ENCODE results near the gene BMAL1. TPM values are rescaled to one million over a fixed set of nuclear protein-coding genes. Genes with fewer than 3 reads are reported as not detected.
A peak's percentile ranks its signal among the peaks of the same experiment; 100 is the strongest.

The BMAL1 gene
- total RNA-seq, 1 experiment from 2014 or later, result 12.2 TPM

DNA sequence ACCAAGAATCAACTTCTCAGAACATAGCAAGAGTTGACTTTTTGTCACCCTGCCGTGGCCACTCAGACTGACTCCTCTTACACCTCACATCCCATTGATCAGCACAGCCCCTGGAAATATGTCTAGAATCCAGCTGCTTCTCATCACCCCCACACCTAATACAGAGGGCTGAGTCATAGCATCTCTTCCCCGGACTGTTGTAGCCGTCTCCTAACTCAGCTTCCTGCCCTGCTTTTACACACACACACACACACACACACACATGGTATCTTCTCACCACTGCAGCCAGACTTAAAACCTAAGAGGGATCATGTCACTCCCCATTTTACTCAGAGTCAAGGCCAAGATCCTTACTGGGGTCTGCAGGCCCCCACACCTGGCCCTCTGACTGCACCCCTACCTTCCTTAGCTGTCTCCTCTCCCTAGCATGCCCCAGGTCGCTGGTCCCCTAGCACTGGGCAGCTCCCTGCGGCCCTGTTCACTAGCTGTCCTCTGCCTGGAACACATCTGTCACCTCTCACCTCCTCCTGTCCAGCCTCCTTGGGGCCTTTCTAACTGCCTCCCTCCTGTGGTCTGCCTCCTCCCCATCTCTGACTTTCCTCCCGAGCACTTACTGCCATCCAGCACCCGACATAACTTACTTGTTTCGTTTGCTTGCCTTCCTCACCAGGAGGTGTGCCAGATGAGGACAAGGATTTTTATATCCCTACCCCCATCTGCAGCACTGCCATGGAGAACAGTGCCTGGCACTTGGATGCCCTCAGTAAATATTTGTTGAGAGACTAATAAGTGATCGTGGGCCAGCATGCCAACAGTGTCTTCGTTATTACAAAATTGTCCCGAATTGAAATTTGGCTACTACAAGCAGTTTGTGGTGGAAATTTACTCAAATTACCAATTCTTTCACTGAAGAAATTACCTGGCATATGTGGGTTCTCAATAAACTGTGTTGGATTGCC, 61.9 kb downstream of the BMAL1 start:
- peak; percentile 92 for DNase-seq (ENCODE audit: low read depth)

DNA sequence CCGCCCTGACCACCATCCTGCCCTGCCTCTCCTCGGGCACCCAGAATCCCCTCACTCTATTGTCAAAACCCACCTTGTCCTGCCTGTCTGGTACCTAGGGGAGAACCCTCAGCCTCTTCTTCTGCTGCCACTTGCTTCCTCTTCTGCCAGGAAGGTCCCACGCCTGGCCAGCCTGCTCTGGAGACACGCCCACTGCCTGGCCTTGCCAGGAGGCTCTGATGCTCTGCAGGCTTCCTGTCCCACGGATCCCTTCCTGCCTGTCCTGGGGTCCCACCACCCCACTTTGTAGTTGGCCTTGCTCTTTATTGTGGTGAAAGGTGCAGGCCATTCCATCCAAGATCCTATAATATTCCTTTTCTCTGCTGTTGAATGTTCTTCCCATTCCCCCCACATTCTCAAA, 63.4 kb downstream of the BMAL1 start:
- DNase-seq (ENCODE audit: low read depth), result no peak

DNA sequence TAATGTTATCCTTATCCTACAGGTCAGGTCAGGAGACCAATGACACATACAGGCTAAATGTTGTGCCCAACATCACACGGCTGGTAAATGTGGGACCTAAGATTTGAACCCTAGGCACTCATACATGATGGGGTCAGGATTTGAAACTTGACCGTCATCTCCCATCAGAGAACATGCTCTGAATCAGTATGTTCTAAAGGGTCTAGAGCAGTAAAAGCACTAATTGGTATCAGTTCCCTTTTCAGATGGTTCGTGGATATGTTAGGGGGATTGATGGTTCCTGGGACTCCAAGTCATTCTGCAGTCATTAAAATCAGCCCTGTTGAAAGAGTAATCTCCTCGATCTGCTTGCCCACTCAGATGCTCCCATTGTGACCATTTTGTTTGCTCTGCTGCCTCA, 65.5 kb downstream of the BMAL1 start:
- no peak for DNase-seq (ENCODE audit: low read depth)

DNA sequence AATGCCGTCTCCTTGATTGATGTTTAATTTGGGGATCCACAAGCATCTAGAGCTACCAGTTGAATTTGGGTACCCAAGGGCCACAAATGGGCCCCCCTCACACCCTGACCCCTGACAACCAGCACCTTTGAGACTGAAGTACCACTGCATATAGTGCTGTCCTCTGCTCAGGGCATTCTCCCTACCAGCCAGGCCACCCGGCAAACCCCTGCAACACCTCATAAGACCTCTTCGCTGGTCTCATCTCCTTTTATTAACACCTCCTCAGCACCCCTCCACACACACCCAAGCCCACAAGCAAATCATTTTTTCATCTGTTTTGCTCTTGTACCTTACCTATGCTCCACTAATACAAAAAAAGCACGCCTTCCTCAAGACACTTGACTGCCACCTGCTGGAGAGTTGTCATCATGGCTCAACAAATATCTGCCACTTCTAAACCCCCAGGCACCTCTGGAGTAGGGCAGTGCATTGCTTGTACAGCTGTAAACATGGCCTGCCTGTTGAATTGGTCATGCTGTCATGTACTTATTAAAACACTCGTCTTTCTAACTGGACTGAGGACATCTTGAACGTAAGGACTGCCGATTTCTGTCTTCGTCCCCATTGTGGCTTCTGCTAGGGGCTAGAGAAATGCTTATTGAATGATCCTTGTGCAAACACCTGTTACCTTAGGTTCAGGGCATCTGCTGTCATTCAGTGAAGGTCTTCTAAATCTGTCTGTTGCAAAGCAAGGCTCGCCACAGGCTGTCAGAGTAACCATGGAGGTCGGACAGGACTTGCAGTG, 66.5 kb downstream of the BMAL1 start:
- DNase-seq (ENCODE audit: low read depth), result peak; percentile 74

DNA sequence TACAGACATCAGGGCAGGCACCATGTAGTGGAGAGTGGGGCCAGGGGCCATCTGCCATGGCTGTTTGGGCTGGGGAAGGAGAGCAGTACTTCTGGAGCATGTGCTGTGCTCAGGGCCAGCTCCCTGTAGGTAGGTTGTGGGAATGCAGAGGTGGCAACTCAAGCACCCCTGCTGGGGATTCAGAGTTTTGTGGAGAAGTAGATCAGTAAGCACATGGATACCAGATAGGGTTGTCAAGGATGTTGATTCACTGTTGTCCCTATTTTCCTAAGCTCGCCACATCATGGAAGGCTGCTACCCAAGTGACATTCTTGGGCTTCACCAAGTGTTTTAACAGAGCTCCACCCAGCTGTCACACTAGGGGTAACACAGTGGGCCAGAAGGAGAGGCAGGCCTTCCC, 67.2 kb downstream of the BMAL1 start:
- DNase-seq (ENCODE audit: low read depth), result no peak

DNA sequence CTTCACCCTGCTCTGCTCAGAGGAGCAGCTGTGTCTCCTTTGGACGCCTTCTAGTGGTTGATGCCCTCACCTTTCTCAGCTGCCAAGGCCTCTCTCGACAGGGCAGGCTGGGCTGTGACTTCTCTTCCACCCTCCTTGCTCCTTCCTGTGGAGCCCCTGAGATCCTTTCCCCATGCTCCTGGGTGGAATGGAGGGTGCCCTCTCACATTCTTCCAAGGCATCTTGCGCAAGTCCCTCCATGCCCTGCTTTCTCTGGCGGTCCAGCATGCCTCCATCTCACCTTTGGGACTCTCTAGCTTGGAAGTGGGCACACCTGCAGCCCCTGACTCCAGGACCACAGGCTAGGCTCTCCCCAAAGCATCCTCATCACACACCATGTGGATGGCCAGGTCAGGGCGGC, 68.9 kb downstream of the BMAL1 start:
- DNase-seq (ENCODE audit: low read depth), result no peak

DNA sequence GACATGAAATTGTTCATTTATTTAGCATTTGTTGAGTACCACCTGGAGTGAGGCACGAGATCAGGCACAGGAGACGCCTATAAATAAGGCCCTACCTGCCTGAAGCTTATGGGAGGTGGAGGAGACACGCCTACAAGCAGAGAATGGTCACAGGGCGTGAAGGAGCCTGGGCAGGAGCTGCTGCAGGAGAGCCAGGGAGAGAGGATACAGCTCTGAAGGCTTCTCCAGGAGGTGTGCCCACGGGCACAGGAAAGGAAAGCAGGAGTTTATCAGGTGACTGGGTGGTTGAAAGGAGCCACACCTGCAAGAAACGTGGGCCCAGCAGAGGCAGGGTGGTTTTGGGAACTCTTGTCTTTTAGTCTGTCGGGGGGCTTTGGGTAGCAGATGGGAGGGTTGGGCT, 70.3 kb downstream of the BMAL1 start:
- DNase-seq (ENCODE audit: low read depth), result no peak

DNA sequence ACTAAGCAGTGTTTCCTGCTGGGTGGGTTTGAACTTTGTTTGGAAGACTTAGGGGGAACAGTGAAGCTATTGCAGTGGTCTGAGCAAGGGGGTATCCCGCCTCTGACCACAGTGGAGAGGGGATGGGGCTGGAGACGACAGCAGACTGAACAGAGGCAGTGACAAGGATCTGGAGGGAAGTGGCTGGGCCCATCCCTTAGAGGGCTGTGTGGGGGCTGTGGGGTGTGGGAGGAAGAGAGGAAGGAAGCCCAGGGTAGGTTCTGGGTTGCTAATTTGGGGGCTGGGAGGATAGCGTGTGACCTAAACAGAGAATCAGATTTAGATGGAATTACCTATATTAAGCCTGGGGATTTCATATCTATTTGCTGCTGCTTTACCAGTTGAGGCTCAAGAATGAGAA, 70.7 kb downstream of the BMAL1 start:
- DNase-seq (ENCODE audit: low read depth), result no peak

DNA sequence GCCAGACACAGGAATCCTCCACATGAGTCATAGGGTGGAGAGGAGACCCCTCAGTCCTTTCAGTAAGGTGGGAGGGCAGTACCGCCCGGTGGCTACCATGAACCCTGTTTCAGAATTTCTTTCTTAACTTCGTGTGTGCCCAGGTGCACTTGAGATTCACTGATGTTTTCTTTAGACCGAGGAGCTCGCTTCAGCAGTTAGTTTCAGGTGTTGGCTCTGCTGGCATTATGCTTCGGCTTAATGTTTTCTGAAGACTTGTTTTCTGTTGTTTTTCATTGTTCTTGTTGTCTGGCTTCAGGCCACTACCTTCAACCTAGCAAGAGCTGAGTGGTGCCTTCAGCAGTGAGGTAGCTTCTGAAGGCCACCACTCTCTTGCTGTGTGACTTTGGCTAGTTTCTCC, 71.5 kb downstream of the BMAL1 start:
- no peak for DNase-seq (ENCODE audit: low read depth)

DNA sequence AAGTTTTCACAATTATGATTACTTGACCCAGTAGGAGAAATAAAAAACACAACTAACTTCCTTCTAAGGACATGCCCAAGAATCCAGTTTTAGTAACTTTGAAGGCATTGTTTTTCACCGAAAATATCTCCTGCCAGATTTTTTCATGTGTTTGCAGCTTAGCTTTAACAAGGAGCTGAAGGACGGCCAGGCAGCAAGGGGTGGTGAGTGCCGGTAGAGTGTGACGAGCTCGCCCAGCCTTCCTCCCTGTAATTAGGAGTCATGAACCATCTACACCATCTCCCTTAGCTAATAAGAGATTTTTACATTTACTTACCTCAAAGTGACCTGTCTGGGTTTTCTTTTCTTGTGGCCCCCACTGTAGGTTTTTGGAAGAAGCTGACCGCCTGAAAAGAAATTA, 72.0 kb downstream of the BMAL1 start:
- no peak for DNase-seq (ENCODE audit: low read depth)

DNA sequence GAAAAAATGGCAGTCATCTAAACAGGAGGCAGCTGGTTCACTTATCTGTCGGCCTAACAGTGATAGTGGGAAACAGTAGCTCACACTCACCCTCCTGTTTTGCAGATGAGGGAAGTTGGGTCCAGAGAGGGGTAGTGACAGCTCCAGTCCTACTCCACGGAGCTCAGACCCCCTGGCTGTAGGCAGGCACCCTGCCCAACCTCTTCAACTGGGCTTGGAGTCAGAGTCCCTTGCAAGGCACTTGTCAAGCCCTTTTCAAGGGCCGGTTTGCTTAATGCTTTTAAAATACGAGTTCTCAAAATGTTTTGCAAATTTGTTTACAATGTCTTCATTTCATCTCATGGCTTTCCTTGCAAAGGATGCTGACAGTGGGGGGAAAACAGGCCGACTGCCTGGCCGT, 75.1 kb downstream of the BMAL1 start:
- DNase-seq (ENCODE audit: low read depth), result no peak

DNA sequence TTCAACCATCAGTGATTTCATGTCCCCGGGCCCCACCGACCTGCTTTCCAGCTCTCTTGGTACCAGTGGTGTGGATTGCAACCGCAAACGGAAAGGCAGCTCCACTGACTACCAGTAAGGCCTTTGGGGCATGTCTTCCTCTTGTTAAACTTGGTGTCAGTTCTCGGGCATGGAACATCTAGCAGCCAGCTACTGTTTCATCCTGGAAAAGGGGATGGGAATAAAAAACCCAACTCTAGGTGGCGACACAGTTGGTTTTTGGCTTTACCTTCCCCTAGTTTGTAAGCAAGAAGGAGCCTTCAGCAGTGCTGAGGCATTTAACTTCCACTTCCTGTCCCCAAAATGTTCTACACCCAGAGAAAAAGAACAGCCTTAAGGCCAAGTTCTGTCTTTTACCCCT, 76.7 kb downstream of the BMAL1 start:
- DNase-seq (ENCODE audit: low read depth), result no peak

DNA sequence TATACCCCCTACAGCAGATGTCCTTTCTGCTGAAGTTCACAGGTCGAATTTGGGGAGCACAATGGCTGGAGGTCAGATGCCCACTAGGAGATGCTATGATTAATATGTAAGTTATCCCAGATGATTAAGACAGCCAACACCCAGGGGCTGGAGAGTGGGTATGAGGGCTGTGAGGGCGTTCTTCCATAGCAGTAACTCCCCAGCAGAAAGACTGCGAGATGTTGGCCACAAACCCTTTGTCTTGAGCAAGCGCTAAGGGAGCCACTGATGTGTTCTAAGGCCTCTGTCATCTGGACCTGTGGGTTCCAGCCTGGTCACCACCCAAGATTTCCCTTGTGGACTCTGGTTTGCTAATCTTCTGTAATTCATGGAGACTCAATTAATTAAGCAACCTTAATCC, 77.6 kb downstream of the BMAL1 start:
- no peak for DNase-seq (ENCODE audit: low read depth)

DNA sequence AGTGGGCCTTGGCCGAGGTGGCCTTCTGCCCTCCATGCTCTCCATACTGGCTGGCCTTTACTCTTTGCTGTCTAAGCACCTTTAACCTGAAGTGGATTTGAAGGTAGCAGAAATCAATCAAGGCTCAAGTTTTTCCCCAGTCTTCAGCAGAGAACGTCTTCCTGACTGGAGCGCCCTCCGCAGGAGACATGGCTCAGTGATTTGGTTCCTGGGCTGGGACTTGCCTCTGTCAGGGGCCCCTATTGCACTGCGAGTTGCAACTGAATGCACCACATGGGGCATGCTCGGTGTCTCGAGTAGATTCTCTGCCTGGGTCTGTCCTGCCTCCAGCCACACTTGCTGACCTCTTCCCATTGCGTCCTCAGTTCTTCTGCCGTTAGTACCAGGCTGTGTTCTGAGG, 79.6 kb downstream of the BMAL1 start:
- no peak for DNase-seq (ENCODE audit: low read depth)

DNA sequence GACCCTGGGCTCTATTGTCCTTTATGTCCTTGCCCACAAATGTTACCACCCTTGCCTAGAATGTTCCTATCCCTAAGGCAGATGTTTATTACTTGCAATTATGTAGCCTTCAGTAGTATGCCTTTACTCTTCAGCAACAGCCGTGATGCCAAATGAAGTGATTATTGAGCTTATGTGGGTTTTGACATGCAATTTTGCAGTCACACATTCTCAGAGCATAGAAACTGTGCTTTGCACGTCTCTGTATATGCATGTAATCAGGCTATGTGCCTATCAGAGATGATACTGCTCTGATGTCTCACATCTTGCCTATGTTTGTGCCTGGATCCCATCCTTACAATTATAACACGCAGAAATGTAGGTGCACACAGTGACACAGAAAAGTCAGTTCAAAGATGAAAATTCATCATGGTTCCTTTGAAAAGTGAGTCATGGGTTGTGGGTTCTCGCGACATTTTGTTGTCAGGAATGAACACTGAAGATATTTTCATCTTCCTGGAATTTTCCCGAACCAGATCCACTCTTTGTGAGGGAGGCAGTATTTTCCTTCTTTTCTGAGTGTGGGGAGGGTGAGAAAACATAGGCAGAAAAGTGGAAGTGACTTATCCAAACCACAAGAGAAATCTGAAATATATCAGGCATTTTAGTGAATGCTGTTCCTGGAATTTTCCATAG, 81.1 kb downstream of the BMAL1 start:
- DNase-seq (ENCODE audit: low read depth), result peak; percentile 52

DNA sequence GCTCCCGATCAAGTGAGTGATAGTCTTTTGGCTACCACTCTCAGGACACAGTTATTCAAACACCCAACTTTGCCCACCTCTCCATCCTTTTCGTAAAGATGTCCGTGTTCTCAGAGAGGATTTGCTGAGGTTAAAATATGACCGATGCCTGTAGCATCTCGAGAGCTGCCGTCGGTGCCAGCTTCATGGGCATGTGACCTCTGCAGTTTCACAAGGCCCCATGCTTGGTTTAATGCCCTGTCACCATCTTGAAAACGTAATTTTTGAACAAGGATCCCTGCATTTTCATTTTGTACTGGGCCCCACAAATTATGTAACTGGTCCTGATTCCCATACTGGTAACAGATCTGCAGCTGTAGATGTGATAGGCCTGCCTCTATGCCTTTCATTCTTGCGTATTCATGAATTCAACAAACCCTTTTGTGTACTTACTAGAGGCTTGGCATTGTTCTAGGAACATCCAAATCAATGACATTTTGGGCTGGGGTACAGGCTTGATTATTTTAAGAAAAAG, 85.1 kb downstream of the BMAL1 start:
- DNase-seq (ENCODE audit: low read depth), result no peak

DNA sequence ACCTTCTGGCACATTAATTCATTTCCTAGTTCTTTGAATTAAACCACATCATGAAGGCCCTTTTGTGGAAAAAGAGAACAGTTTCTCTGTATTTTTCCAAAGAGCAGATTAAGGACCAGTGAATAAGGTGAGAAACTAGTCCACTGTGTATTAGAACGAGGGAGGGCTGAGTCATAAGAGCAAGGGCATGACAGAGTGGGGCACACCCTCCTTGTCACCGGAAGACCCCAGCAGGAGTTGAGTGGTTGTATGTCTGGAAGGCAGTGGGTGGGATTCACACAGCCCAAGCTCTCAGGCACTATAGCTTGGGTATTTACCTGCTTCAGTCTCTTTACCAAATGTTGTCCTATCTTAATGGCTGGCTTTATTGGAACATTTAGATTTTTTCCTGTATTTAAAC, 86.8 kb downstream of the BMAL1 start:
- no peak for DNase-seq (ENCODE audit: low read depth)

DNA sequence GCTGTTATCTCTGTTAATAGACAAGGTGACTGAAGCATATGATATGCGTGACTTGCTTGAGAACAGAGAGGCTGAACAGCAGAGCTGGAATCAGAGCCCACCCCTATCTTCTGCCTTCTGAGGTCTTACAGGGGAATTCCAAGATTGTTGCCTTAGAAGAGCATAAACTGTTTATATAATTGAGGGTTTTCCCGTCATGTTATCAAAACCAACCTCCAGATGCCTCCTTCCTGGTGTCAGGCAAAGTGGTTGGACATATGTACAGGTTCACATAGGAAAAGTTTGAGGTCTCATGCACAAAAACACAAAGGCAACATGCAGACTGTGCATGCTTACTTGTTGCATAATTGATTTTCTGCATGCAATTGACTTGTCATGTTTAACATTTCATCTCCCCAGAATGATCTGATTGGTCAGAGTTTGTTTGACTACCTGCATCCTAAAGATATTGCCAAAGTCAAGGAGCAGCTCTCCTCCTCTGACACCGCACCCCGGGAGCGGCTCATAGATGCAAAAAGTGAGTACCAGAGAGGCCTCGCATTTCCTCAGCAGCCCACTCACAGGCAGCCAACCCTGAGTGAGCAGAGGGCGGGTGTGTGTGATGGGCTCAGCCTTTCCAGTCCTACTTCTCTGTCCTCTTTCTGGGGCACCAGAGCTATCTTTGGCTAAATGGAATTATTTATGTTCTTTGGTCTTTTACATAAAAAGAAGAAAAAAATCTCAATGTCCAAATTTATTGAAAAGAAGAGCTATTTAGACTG, 88.9 kb downstream of the BMAL1 start:
- no peak for DNase-seq (ENCODE audit: low read depth)

DNA sequence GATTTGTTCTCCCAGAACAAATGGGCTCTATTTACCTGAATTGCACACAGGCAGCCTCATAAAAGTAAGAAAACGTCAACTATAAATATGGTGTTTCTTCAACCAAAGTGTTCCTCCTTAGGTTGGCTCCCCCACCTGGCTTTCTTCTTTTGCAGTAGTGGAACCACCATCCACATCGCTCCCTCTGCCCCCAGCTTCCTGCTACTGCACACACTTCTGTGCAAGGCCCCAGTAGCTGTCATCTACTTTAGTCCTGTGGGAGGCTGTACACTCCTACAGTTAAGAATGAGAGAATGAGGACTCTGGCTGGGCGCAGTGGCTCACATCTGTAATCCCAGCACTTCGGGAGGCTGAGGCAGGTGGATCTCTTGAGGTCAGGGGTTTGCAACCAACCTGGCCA, 89.5 kb downstream of the BMAL1 start:
- no peak for DNase-seq (ENCODE audit: low read depth)

DNA sequence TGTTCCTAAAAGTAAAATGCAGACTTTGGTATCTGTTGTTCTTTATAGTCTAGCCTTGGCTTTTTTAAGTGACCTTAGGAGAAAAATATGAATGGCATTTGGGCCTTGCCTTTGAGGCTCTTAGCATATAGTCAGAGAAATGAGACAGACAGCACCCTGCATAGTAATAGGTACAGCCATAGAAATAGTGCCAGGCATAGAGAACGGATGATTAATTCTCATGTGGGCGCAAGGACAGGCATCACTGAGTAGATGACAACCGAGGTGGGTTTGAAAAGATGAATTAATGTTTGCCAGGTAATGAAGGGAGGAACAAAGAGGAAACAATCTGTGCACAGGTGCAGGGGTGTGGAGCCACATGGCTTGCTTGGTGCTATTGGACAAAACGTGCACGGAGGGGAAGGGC, 90.5 kb downstream of the BMAL1 start:
- DNase-seq (ENCODE audit: low read depth), result peak; percentile 26

DNA sequence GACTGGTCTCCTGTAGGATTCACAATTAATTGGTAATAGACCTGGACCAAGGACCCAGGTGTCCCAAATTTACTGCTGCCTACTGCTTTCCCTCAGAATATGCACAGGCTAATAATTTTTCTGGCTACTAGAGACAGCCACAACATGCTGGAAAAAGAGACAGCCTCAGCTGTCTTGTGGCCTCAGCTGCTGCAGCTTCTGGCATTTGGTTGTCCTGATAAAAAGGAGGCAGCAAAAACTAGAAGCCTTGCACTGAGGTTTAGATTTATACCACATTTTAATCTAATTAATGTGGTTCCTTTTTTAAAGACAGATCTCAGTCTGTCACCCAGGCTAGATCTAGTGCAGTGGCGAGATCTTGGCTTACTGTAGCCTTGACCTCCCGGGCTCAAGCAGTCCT, 95.6 kb downstream of the BMAL1 start:
- DNase-seq (ENCODE audit: low read depth), result no peak
